ENCODE results near the gene CTSL. TPM values are rescaled to one million over a fixed set of nuclear protein-coding genes. Genes with fewer than 3 reads are reported as not detected.

Gene CTSL
- polyA plus RNA-seq, 1 experiment = 224 TPM

GRCh38 chr9:87734106-87734505 is 8.2 kb downstream of the CTSL start:
- H3K27me3 ChIP-seq (ENCODE audit: control insufficient read depth, insufficient read depth, low read length) = peaks cover 2% of the 10 kb centered on the region

GRCh38 chr9:87739546-87739945 is 13.6 kb downstream of the CTSL start:
- Histone ChIP-seq H3K27ac (ENCODE audit: low read depth, low read length) (no peak overlapping the region), H3K4me3 (ENCODE audit: low read depth, low read length) (no peak overlapping the region), H3K9me3 (ENCODE audit: control insufficient read depth, insufficient read depth, low read length) (peaks cover 5% of the 10 kb centered on the region; the same call in 1 of the 2 replicates), H3K27me3 (ENCODE audit: control insufficient read depth, insufficient read depth, low read length) (peaks cover 4% of the 10 kb centered on the region)
- ChIA-PET POLR2A (no interaction called here), CTCF (no interaction called here)
- TF ChIP-seq CTCF (IDR thresholded peaks at IDR 0.05; ENCODE audit: low read depth, low read length) = no peak
- DNase-seq (ENCODE audit: low read depth, low spot score) = no peak

More at GRCh38 chr9:87734106-87734505, 8.2 kb downstream of the CTSL start:
- ChIA-PET CTCF (interaction anchor here (0.6 kb wide), 1 partner anchor 24 kb away, joined by 3 read pairs; no protein-coding TSS in a partner anchor), POLR2A (no interaction called here)
- no peak overlapping the region for H3K27ac ChIP-seq (ENCODE audit: low read depth, low read length)
- TF ChIP-seq CTCF (IDR thresholded peaks at IDR 0.05; ENCODE audit: low read depth, low read length) = no peak
- H3K9me3 ChIP-seq (ENCODE audit: control insufficient read depth, insufficient read depth, low read length) = no peaks in the 10 kb centered on the region
- no peak for DNase-seq (ENCODE audit: low read depth, low spot score)
- H3K4me3 ChIP-seq (ENCODE audit: low read depth, low read length) = no peak overlapping the region

- H3K9me3 ChIP-seq (ENCODE audit: control insufficient read depth, insufficient read depth, low read length) = peaks cover 5% of the 10 kb centered on the region; the same call in 1 of the 2 replicates
- H3K27ac ChIP-seq (ENCODE audit: low read depth, low read length) = no peak overlapping the region
- ChIA-PET POLR2A (no interaction called here), CTCF (no interaction called here)
- DNase-seq (ENCODE audit: low read depth, low spot score) = no peak
- H3K27me3 ChIP-seq (ENCODE audit: control insufficient read depth, insufficient read depth, low read length) = peaks cover 3% of the 10 kb centered on the region
- no peak overlapping the region for H3K4me3 ChIP-seq (ENCODE audit: low read depth, low read length)
- TF ChIP-seq CTCF (IDR thresholded peaks at IDR 0.05; ENCODE audit: low read depth, low read length) = no peak
Observed at GRCh38 chr9:87740209-87740608, 14.3 kb downstream of the CTSL start.

- Histone ChIP-seq H3K27ac (ENCODE audit: low read depth, low read length) (no peak overlapping the region), H3K9me3 (ENCODE audit: control insufficient read depth, insufficient read depth, low read length) (peaks cover 5% of the 10 kb centered on the region; the same call in 1 of the 2 replicates), H3K4me3 (ENCODE audit: low read depth, low read length) (no peak overlapping the region), H3K27me3 (ENCODE audit: control insufficient read depth, insufficient read depth, low read length) (peaks cover 2% of the 10 kb centered on the region)
- DNase-seq (ENCODE audit: low read depth, low spot score) = no peak
- ChIA-PET POLR2A (no interaction called here), CTCF (no interaction called here)
- no peak for TF ChIP-seq CTCF (IDR thresholded peaks at IDR 0.05; ENCODE audit: low read depth, low read length)
Observed at GRCh38 chr9:87741326-87741725, 15.4 kb downstream of the CTSL start.

GRCh38 chr9:87741891-87742290 is 16.0 kb downstream of the CTSL start:
- H3K27ac ChIP-seq (ENCODE audit: low read depth, low read length) = no peak overlapping the region
- no peak for DNase-seq (ENCODE audit: low read depth, low spot score)
- ChIA-PET POLR2A (no interaction called here), CTCF (no interaction called here)
- no peak for TF ChIP-seq CTCF (IDR thresholded peaks at IDR 0.05; ENCODE audit: low read depth, low read length)
- H3K27me3 ChIP-seq (ENCODE audit: control insufficient read depth, insufficient read depth, low read length) = peaks cover 2% of the 10 kb centered on the region
- H3K9me3 ChIP-seq (ENCODE audit: control insufficient read depth, insufficient read depth, low read length) = peaks cover 5% of the 10 kb centered on the region; the same call in 1 of the 2 replicates
- no peak overlapping the region for H3K4me3 ChIP-seq (ENCODE audit: low read depth, low read length)
